ENCODE data around the gene TINCR. TPM values are rescaled to one million over a fixed set of nuclear protein-coding genes. Genes with fewer than 3 reads are reported as not detected.

The TINCR gene
- total and polyA plus RNA-seq, 9 donors: 0.11 to 3.4 (median 0.35) TPM

DNA sequence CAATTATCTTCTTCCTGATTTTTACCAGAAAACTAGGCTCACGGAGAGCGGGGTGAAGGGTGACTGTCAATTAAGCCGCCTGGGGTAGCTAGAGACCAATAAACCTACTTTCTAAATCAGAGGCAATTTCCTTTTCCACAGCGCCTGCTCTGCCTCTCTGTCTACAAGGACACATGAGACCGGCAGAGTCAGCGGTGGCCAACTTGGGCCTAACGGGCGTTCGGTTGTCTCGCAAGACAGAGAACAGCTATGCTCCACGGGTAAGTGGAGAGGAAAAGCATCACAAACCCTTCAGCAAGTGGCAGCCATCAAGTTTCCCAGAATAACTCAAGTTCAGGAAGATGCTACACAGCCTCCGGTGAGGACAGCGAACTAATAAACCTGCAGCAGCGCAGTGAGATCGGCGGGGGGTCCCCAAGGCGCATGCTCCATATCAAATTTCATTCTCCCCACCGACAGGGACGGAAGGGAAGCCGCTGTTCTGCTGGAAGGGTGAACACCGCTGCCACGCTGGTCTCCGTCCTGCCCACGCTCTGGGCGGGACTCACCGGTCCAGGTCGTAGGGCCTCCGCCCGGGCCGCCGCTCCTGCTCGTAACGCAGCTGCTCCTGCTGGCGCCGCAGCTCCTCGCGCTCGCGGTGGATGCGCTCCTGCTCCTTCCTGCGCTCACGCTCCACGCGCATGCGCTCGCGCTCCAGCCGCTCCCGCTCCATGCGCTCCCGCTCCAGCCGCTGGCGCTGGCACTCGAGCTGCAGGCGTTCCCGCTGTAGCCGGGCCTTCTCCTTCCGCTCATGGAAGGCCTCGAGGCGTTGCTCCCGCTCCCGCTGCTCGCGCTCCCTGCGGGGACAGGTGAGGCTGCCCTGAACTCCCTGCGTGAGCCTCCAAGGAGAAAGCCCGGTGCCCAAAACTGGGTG lies 25.8 kb upstream of the TINCR start:
- intact Hi-C loops (cut with DNase I): no loop called here
- Histone ChIP-seq H3K36me3 (no peaks in the 10 kb centered on the region), H3K9me3 (no peaks in the 10 kb centered on the region), H3K27me3 (no peaks in the 10 kb centered on the region), H3K4me3 (no peak overlapping the region), H3K27ac (no peak overlapping the region), H3K4me1 (ENCODE audit: insufficient read depth) (no peaks in the 10 kb centered on the region)
- 90 to 91% (median 91%) methylated on average over 67 of the region's 67 CpGs for WGBS, 3 donors
- TF ChIP-seq POLR2A (IDR thresholded peaks at IDR 0.05): no peak
- TF ChIP-seq EP300 (IDR thresholded peaks at IDR 0.05): no peak
- TF ChIP-seq, protein P1, sequence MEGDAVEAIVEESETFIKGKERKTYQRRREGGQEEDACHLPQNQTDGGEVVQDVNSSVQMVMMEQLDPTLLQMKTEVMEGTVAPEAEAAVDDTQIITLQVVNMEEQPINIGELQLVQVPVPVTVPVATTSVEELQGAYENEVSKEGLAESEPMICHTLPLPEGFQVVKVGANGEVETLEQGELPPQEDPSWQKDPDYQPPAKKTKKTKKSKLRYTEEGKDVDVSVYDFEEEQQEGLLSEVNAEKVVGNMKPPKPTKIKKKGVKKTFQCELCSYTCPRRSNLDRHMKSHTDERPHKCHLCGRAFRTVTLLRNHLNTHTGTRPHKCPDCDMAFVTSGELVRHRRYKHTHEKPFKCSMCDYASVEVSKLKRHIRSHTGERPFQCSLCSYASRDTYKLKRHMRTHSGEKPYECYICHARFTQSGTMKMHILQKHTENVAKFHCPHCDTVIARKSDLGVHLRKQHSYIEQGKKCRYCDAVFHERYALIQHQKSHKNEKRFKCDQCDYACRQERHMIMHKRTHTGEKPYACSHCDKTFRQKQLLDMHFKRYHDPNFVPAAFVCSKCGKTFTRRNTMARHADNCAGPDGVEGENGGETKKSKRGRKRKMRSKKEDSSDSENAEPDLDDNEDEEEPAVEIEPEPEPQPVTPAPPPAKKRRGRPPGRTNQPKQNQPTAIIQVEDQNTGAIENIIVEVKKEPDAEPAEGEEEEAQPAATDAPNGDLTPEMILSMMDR (IDR thresholded peaks at IDR 0.05): no peak
- no peak for DNase-seq

DNA sequence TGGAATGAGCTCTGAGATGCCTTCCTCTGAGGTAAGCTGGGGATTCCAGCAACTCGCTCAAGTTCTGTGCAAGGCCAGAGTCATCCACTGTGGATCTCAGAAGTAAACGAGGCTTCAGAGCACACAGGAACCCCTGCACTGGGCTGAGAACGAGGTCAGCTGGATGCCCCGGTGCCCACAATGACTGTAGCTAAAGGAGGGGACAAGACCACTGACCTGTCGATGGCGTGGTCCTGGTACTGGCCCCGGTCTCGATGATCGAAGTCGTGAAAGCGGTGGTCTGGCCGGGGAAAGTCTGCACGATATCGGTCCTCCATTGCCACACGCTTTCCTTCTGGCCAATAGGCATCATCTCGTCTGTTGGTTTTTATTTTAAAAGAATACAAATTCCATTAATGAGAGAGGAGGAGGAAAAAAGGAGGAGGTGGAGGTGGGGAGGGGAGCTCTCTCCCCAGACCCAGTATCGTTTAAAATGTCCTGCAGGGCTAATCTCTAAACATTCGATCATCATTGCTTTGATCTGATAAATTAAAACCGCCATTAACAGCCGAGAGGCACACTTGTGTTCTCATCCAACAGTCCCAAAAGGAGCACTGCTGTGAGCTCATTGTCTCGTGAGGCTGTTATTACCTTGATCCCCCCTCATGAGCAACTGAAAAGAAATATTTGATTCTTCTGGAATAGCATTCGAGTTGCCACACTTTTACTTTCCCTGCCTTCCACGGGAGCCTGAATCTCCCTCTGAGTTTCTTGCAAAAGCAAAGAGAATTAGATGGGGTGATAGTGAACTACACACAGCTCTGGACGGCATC lies 25.0 kb upstream of the TINCR start:
- Histone ChIP-seq H3K36me3 (no peaks in the 10 kb centered on the region), H3K27me3 (no peaks in the 10 kb centered on the region), H3K9me3 (no peaks in the 10 kb centered on the region), H3K4me3 (no peak overlapping the region), H3K4me1 (ENCODE audit: insufficient read depth) (no peaks in the 10 kb centered on the region), H3K27ac (no peak overlapping the region)
- 87 to 89% (median 88%) methylated on average over 24 of the region's 24 CpGs for WGBS, 3 donors
- TF ChIP-seq, protein P1 (IDR thresholded peaks at IDR 0.05): no peak
- no peak for TF ChIP-seq POLR2A (IDR thresholded peaks at IDR 0.05)
- no peak for TF ChIP-seq EP300 (IDR thresholded peaks at IDR 0.05)
- no peak for DNase-seq
- intact Hi-C loops (cut with DNase I): no loop called here

DNA sequence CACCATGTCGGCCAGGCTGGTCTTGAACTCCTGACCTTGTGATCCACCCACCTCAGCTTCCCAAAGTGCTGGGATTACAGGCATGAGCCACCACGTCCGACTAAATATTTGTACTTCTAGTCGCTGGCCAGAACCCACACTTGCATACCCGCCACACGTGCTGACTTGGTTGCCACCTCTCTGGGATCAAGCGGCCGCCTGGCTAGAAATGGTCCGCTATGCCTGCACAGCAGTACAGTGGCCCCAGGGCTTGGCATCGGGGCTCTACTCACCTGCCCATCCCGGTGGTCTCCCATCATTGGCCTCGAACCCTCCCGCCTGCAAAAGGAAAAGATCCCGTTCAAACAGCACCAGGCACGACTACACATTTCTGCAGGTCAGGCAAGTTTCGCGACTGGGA lies 23.7 kb upstream of the TINCR start:
- Histone ChIP-seq H3K36me3 (no peaks in the 10 kb centered on the region), H3K27ac (no peak overlapping the region), H3K27me3 (no peaks in the 10 kb centered on the region), H3K4me1 (ENCODE audit: insufficient read depth) (no peaks in the 10 kb centered on the region), H3K4me3 (no peak overlapping the region), H3K9me3 (no peaks in the 10 kb centered on the region)
- WGBS, 3 donors: 89% methylated on average over 17 of the region's 17 CpGs
- TF ChIP-seq EP300 (IDR thresholded peaks at IDR 0.05): no peak
- no peak for TF ChIP-seq POLR2A (IDR thresholded peaks at IDR 0.05)
- no peak for DNase-seq
- intact Hi-C loops (cut with DNase I): no loop called here

DNA sequence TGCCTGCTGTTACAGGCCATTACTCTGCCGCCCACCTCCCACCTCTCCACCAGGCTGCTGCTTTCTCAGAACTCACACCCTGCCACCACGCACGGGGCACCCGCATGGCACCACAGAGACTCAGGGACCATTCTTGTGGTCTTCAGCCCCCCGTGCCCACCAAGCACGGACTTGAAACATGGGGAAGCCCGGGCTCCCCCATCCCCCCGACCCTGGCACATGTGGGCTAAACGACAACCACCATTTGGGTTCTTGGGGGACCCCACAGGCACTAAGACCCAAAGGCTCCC lies 23.1 kb upstream of the TINCR start:
- 88 to 93% (median 92%) methylated on average over 9 of the region's 9 CpGs for WGBS, 3 donors
- Histone ChIP-seq H3K27ac (no peak overlapping the region), H3K4me3 (no peak overlapping the region), H3K4me1 (ENCODE audit: insufficient read depth) (no peaks in the 10 kb centered on the region), H3K27me3 (no peaks in the 10 kb centered on the region), H3K9me3 (no peaks in the 10 kb centered on the region), H3K36me3 (no peaks in the 10 kb centered on the region)
- TF ChIP-seq, protein P1 (IDR thresholded peaks at IDR 0.05): no peak
- TF ChIP-seq POLR2A (IDR thresholded peaks at IDR 0.05) (no peak), EP300 (IDR thresholded peaks at IDR 0.05) (no peak)
- DNase-seq: no peak
- intact Hi-C loops (cut with DNase I): no loop called here

Measured in ovary (tissue), 9 donors.